Keratinocyte (primary cell): ENCODE data around the gene TRIM66.

Experiments
- CTCF ChIP-seq, 3 experiments: IDR thresholded peaks in 1 of 3; conservative IDR thresholded peaks in 1 of 3; optimal IDR thresholded peaks in 1 of 3; 2 replicates in 2 of 3; 3 replicates in 1 of 3; pipeline versions ENCODE3 to v1.5.1; 2011; ENCODE audit warnings: low read length in 3 of 3, mild to moderate bottlenecking in 3 of 3, moderate library complexity in 2 of 3, control low read depth in 1 of 3, inconsistent platforms in 1 of 3; ENCODE audit not compliant: insufficient read depth in 2 of 3; ENCODE audit errors: extremely low read depth in 1 of 3
- EZH2 ChIP-seq: IDR thresholded peaks from one replicate; pipeline ENCODE4 v1.6.1; 2012; ENCODE audit warnings: inconsistent platforms, mild to moderate bottlenecking, low read length, moderate library complexity

- TF ChIP-seq CTCF (optimal IDR thresholded peaks at IDR 0.05 in 1 of 3, IDR thresholded peaks at IDR 0.05 in 1 of 3, conservative IDR thresholded peaks at IDR 0.05 in 1 of 3; ENCODE audit: extremely low read depth in 1 of 3, insufficient read depth in 2 of 3, low read length in 3 of 3) (no peak), EZH2 (no peak)
Observed at GRCh38 chr11:8713760-8714454, 31.4 kb upstream of the TRIM66 start.
